Adrenal gland (tissue), 5 donors: ENCODE results near the gene ZNF185.

Experiments
- POLR2A ChIP-seq, 2 donors: fragments of 450-650 bp; IDR thresholded peaks; one replicate each; pipeline ENCODE4 v1.6.1; 2017; ENCODE audit warnings: antibody characterized with exemption in 2 of 2, mild to moderate bottlenecking in 2 of 2, moderate library complexity in 1 of 2
- TF ChIP-seq, protein P1 (sequence below), 6 experiments: fragments of 450-650 bp in 4 of 6; fragments of 200-600 bp in 2 of 6; sonication (generic) in 1 of 6; IDR thresholded peaks; 1 replicate in 5 of 6; 2 replicates in 1 of 6; pipeline versions ENCODE4 v1.5.1 to v1.8.0; 2016 to 2021; ENCODE audit warnings: antibody characterized with exemption in 6 of 6, mild to moderate bottlenecking in 2 of 6, moderate library complexity in 1 of 6
- donor health status: DM: no; HTN: no; CAD: no.

DNA sequence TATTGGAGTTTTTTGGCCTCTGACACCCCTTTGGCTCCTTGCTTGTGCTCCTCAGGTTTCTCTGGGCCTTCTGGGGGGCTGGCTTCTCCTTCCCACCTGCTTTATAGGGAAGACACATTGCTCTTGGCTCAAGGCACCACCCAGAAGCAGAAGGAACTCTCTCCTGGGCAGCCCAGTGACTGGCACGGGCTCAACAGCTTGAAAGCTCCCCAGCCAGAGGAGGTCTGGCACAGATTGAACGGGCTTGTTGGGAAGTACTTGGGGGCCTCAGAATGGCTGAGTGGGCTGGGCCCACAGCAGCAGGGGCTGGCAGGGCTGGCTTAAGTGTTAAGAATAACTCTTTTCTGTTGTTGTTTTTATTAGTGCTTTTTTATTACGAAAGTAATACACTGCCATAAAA, 11.2 kb upstream of the ZNF185 start:
- TF ChIP-seq, protein P1, sequence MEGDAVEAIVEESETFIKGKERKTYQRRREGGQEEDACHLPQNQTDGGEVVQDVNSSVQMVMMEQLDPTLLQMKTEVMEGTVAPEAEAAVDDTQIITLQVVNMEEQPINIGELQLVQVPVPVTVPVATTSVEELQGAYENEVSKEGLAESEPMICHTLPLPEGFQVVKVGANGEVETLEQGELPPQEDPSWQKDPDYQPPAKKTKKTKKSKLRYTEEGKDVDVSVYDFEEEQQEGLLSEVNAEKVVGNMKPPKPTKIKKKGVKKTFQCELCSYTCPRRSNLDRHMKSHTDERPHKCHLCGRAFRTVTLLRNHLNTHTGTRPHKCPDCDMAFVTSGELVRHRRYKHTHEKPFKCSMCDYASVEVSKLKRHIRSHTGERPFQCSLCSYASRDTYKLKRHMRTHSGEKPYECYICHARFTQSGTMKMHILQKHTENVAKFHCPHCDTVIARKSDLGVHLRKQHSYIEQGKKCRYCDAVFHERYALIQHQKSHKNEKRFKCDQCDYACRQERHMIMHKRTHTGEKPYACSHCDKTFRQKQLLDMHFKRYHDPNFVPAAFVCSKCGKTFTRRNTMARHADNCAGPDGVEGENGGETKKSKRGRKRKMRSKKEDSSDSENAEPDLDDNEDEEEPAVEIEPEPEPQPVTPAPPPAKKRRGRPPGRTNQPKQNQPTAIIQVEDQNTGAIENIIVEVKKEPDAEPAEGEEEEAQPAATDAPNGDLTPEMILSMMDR (IDR thresholded peaks at IDR 0.05): no peak
- TF ChIP-seq POLR2A (IDR thresholded peaks at IDR 0.05): no peak
